GM19240 (cell line): Measurements from ENCODE around the gene ACSM6.
"Not testable (repeated sequence)": the region's sequence is repeated elsewhere in the genome, so short reads cannot be mapped to it uniquely, and the experiment has no call there.

Experiments used
- DNase-seq: peaks from one replicate; pipeline ENCODE4 v3.0.0; 2011; ENCODE audit warnings: low spot score; ENCODE audit not compliant: insufficient read length

ACSM6 gene

GRCh38 chr10:95193944-95194343 is at the start of gene ACSM6:
Gene ACSM6 (plus strand): TSS chr10:95194238. CDS start chr10:95194486, 248 bp downstream.
- no peak for DNase-seq

- no peak for DNase-seq
Observed at GRCh38 chr10:95168694-95169093, 25.3 kb upstream of the ACSM6 start.

GRCh38 chr10:95169522-95169921 is 24.5 kb upstream of the ACSM6 start:
- DNase-seq = no peak

- no peak for DNase-seq
Observed at GRCh38 chr10:95170790-95171189, 23.2 kb upstream of the ACSM6 start.

- DNase-seq = no peak
Observed at GRCh38 chr10:95171336-95171735, 22.7 kb upstream of the ACSM6 start.

GRCh38 chr10:95172851-95173250 is 21.2 kb upstream of the ACSM6 start:
- DNase-seq = no peak

- no peak for DNase-seq
Observed at GRCh38 chr10:95176101-95176500, 17.9 kb upstream of the ACSM6 start.

GRCh38 chr10:95177429-95177828 is 16.6 kb upstream of the ACSM6 start:
- no peak for DNase-seq

GRCh38 chr10:95178266-95178665 is 15.8 kb upstream of the ACSM6 start:
- no peak for DNase-seq

GRCh38 chr10:95178797-95179196 is 15.2 kb upstream of the ACSM6 start:
- no peak for DNase-seq

GRCh38 chr10:95181726-95182125 is 12.3 kb upstream of the ACSM6 start:
- DNase-seq = no peak

GRCh38 chr10:95183271-95184230 is 10.5 kb upstream of the ACSM6 start:
- peak; percentile 79 for DNase-seq

GRCh38 chr10:95187617-95188016 is 6.4 kb upstream of the ACSM6 start:
- no peak for DNase-seq

- no peak for DNase-seq
Observed at GRCh38 chr10:95188593-95188992, 5.4 kb upstream of the ACSM6 start.

GRCh38 chr10:95196046-95196445 is 2.0 kb downstream of the ACSM6 start:
- no peak for DNase-seq

- DNase-seq = no peak
Observed at GRCh38 chr10:95201736-95202135, 7.7 kb downstream of the ACSM6 start.

- not testable (repeated sequence) for DNase-seq
Observed at GRCh38 chr10:95202865-95203264, 8.8 kb downstream of the ACSM6 start.

GRCh38 chr10:95208702-95209391 is 14.8 kb downstream of the ACSM6 start:
- no peak for DNase-seq

- DNase-seq = no peak
Observed at GRCh38 chr10:95209509-95210127, 15.6 kb downstream of the ACSM6 start.

GRCh38 chr10:95211606-95212279 is 17.7 kb downstream of the ACSM6 start:
- no peak for DNase-seq

GRCh38 chr10:95214369-95214768 is 20.3 kb downstream of the ACSM6 start:
- DNase-seq = no peak
